Vagina (tissue), 2 donors: ENCODE results near the gene CDK15.

Experiments used
- POLR2A ChIP-seq, 2 donors: fragments of 450-650 bp; IDR thresholded peaks; one replicate each; pipeline ENCODE4 v1.6.1; 2017; ENCODE audit warnings: antibody characterized with exemption in 2 of 2, mild to moderate bottlenecking in 2 of 2, moderate library complexity in 2 of 2
- TF ChIP-seq, protein P1 (sequence below), 3 experiments: fragments of 450-650 bp in 2 of 3; fragments of 200-600 bp in 1 of 3; sonication (generic) in 1 of 3; IDR thresholded peaks; one replicate each; pipeline ENCODE4 v1.5.1; 2017 to 2019; ENCODE audit warnings: antibody characterized with exemption in 3 of 3, mild to moderate bottlenecking in 2 of 3, moderate library complexity in 2 of 3

DNA sequence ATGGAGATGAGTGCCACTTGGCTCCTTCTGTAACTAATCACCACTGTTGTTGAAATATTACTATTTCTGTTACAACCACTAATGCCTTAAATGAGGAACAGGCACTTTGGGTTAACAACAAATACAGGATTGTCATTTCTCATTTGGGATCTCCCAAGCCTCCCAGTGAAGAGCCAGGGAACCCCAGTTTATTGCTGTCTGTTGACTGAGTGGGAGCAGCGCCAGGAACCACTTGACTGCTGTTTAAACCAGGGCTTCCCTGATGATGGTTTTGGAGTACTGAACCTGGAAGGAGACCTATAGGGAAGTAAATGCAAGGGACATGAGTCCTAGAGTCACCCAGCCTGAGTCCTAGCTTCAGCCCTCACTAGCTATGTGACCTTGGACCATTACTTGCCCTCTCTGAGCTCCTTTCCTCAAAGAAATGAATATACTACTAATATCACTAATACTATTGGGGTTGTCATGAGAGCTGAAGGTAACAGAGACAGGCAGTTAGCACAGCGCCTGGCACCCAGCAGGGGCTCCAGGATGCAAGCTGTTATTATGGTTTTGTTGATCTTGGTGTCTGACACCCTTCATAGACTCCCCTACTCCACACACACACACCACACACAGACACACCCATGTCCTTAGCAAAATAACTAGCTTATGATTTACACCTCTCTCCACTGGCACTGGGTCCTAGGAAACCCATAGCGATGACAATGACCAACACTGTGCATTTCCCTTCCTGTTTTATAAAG, 123.1 kb downstream of the CDK15 start:
- TF ChIP-seq, protein P1, sequence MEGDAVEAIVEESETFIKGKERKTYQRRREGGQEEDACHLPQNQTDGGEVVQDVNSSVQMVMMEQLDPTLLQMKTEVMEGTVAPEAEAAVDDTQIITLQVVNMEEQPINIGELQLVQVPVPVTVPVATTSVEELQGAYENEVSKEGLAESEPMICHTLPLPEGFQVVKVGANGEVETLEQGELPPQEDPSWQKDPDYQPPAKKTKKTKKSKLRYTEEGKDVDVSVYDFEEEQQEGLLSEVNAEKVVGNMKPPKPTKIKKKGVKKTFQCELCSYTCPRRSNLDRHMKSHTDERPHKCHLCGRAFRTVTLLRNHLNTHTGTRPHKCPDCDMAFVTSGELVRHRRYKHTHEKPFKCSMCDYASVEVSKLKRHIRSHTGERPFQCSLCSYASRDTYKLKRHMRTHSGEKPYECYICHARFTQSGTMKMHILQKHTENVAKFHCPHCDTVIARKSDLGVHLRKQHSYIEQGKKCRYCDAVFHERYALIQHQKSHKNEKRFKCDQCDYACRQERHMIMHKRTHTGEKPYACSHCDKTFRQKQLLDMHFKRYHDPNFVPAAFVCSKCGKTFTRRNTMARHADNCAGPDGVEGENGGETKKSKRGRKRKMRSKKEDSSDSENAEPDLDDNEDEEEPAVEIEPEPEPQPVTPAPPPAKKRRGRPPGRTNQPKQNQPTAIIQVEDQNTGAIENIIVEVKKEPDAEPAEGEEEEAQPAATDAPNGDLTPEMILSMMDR (IDR thresholded peaks at IDR 0.05) = no peak
- TF ChIP-seq POLR2A (IDR thresholded peaks at IDR 0.05) = no peak
